ENCODE results near the gene EPHA6. TPM values are rescaled to one million over a fixed set of nuclear protein-coding genes. Genes with fewer than 3 reads are reported as not detected.

Gene EPHA6
- total and polyA plus RNA-seq, 9 of the 15 experiments (the other 6 are each of a cell fraction or from before 2014, with no cell fraction given), result not detected

- TF ChIP-seq, protein P1, sequence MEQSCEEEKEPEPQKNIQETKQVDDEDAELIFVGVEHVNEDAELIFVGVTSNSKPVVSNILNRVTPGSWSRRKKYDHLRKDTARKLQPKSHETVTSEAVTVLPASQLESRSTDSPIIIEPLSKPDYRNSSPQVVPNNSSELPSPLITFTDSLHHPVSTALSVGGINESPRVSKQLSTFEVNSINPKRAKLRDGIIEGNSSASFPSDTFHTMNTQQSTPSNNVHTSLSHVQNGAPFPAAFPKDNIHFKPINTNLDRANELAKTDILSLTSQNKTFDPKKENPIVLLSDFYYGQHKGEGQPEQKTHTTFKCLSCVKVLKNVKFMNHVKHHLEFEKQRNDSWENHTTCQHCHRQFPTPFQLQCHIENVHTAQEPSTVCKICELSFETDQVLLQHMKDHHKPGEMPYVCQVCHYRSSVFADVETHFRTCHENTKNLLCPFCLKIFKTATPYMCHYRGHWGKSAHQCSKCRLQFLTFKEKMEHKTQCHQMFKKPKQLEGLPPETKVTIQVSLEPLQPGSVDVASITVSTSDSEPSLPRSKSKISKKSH (CRISPR knock-in tag; IDR thresholded peaks at IDR 0.05), result no peak
- TF ChIP-seq COPS2 (conservative IDR thresholded peaks at IDR 0.05), result no peak
- TF ChIP-seq ZFP36 (IDR thresholded peaks at IDR 0.05; ENCODE audit: low read depth, low read length, partially characterized antibody), result no peak
Measured at GRCh38 chr3:97360804-97361203, 546.4 kb downstream of the EPHA6 start (continued).

- no peaks in the 10 kb centered on the region for H4K20me1 ChIP-seq (replicated peaks; ENCODE audit: control insufficient read depth, insufficient read depth, low read length)
- H3K27ac ChIP-seq (ENCODE audit: extremely low read depth, low read depth, low read length), result no peak overlapping the region
- no peaks in the 10 kb centered on the region for H3K79me2 ChIP-seq (ENCODE audit: control insufficient read depth, insufficient read depth, low read length)
- no peak overlapping the region for H3K4me3 ChIP-seq
- no peaks in the 10 kb centered on the region for H3K9me1 ChIP-seq (ENCODE audit: control insufficient read depth, insufficient read depth, low read length)
- no peak for DNase-seq (ENCODE audit: extremely low read depth in 1 of 4, low spot score in 3 of 4)
- no peak for FAIRE-seq
- H3K27me3 ChIP-seq (ENCODE audit: control insufficient read depth in 2 of 2, insufficient read depth in 2 of 2, low read length in 2 of 2), result no peaks in the 10 kb centered on the region
- ChIA-PET CTCF (ENCODE audit: low intra/inter-chr PET ratio) (no interaction called here), POLR2A (no interaction called here)
- no peak overlapping the region for H3K4me2 ChIP-seq (ENCODE audit: insufficient read depth, low read length)
- no peaks in the 10 kb centered on the region for H3K4me1 ChIP-seq (replicated peaks in 1 of 2; ENCODE audit: control insufficient read depth in 2 of 2, insufficient read depth in 2 of 2, low read length in 2 of 2)
- no peak overlapping the region for H3K9ac ChIP-seq (ENCODE audit: insufficient read depth in 1 of 2, low read depth in 2 of 2, low read length in 2 of 2)
- in situ Hi-C loops (cut with MboI) (no loop called here), intact Hi-C loops (cut with micrococcal nuclease) (no loop called here)
- no TSS peak for BruUV-seq (replicated peaks)
- H3K9me3 ChIP-seq (replicated peaks; ENCODE audit: control insufficient read depth, insufficient read depth, low read depth, low read length), result no peaks in the 10 kb centered on the region
- H3K36me3 ChIP-seq (ENCODE audit: control insufficient read depth, insufficient read depth, low read length), result no peaks in the 10 kb centered on the region
- H2AFZ ChIP-seq (ENCODE audit: low read depth, low read length), result no peak overlapping the region
- ATAC-seq, result no peak
- no peak for TF ChIP-seq SOX6 (IDR thresholded peaks at IDR 0.05)
- TF ChIP-seq MAFF (IDR thresholded peaks at IDR 0.05; ENCODE audit: low read length), result 0 out of 2 replicates have a peak, but pooled peaks have one; percentile 33
- TF ChIP-seq MAFK (IDR thresholded peaks at IDR 0.05; ENCODE audit: low read length), result peak; percentile 59; the same call in 1 of the 2 replicates
- no peak for TF ChIP-seq BACH1 (tag; IDR thresholded peaks at IDR 0.05)
- TF ChIP-seq MEF2A (IDR thresholded peaks at IDR 0.05; ENCODE audit: control insufficient read depth, low read depth, low read length), result no peak
- no peak for TF ChIP-seq PRPF4 (IDR thresholded peaks at IDR 0.05; ENCODE audit: insufficient read depth, low read depth, low read length, poor library complexity, severe bottlenecking)
- TF ChIP-seq, protein P2, sequence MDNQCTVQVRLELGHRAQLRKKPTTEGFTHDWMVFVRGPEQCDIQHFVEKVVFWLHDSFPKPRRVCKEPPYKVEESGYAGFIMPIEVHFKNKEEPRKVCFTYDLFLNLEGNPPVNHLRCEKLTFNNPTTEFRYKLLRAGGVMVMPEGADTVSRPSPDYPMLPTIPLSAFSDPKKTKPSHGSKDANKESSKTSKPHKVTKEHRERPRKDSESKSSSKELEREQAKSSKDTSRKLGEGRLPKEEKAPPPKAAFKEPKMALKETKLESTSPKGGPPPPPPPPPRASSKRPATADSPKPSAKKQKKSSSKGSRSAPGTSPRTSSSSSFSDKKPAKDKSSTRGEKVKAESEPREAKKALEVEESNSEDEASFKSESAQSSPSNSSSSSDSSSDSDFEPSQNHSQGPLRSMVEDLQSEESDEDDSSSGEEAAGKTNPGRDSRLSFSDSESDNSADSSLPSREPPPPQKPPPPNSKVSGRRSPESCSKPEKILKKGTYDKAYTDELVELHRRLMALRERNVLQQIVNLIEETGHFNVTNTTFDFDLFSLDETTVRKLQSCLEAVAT (IDR thresholded peaks at IDR 0.05), result no peak
- no peak for TF ChIP-seq HDAC8 (tag; IDR thresholded peaks at IDR 0.05)
- TF ChIP-seq POLR2G (IDR thresholded peaks at IDR 0.05; ENCODE audit: low read depth, low read length), result no peak
- TF ChIP-seq MIER1 (IDR thresholded peaks at IDR 0.05; ENCODE audit: low read depth), result no peak
- TF ChIP-seq MAFG (tag; conservative IDR thresholded peaks at IDR 0.05), result no peak
- no peak for TF ChIP-seq MXD1 (CRISPR knock-in tag; IDR thresholded peaks at IDR 0.05; ENCODE audit: borderline replicate concordance, poor library complexity, severe bottlenecking)
- TF ChIP-seq, protein P3, sequence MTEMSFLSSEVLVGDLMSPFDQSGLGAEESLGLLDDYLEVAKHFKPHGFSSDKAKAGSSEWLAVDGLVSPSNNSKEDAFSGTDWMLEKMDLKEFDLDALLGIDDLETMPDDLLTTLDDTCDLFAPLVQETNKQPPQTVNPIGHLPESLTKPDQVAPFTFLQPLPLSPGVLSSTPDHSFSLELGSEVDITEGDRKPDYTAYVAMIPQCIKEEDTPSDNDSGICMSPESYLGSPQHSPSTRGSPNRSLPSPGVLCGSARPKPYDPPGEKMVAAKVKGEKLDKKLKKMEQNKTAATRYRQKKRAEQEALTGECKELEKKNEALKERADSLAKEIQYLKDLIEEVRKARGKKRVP (CRISPR knock-in tag; IDR thresholded peaks at IDR 0.05), result no peak
- TF ChIP-seq BDP1 (IDR thresholded peaks at IDR 0.05; ENCODE audit: insufficient read depth, insufficient read length), result no peak
- no peak for TF ChIP-seq SRSF1 (IDR thresholded peaks at IDR 0.05; ENCODE audit: low read depth, low read length)
- TF ChIP-seq C11orf30 (IDR thresholded peaks at IDR 0.05; ENCODE audit: low read depth), result peak; percentile 16; the same call in 1 of the 2 replicates
- TF ChIP-seq ZNF174 (CRISPR knock-in tag; IDR thresholded peaks at IDR 0.05), result no peak
Measured at GRCh38 chr3:97384583-97384982, 570.2 kb downstream of the EPHA6 start.

Data from K562 (cell line).